ENCODE data around the gene MCM3AP. TPM values are rescaled to one million over a fixed set of nuclear protein-coding genes. Genes with fewer than 3 reads are reported as not detected.

The MCM3AP gene
- total and polyA plus RNA-seq, 4 donors, result 15.5 to 58.1 (median 33.5) TPM

- Histone ChIP-seq H3K9ac (ENCODE audit: low read depth in 1 of 2, low read length in 2 of 2) (no peak overlapping the region), H3K9me3 (ENCODE audit: control insufficient read depth in 4 of 4, low read length in 3 of 4) (no peaks in the 10 kb centered on the region), H3K27me3 (ENCODE audit: control insufficient read depth in 4 of 4, insufficient read depth in 4 of 4, low read length in 3 of 4) (no peaks in the 10 kb centered on the region), H3K4me3 (ENCODE audit: low read depth in 1 of 3, low read length in 3 of 3) (no peak overlapping the region), H3K36me3 (ENCODE audit: control insufficient read depth in 4 of 4, insufficient read depth in 3 of 4, low read depth in 1 of 4, low read length in 3 of 4) (peaks cover 10 to 77% (median 53%) of the 10 kb centered on the region in 4 donors), H3K27ac (ENCODE audit: low read depth in 1 of 2, low read length in 2 of 2) (no peak overlapping the region), H3K4me1 (ENCODE audit: control insufficient read depth in 4 of 4, insufficient read depth in 4 of 4, low read length in 3 of 4) (peaks cover 0 to 6% (median 2%) of the 10 kb centered on the region in 4 donors)
- no peak for DNase-seq (ENCODE audit: low spot score)
- WGBS, result 94% methylated on average over 6 of the region's 6 CpGs
- TF ChIP-seq FOXA1 (IDR thresholded peaks at IDR 0.05) (no peak), TAF1 (conservative IDR thresholded peaks at IDR 0.05) (no peak)
- TF ChIP-seq, protein P1, sequence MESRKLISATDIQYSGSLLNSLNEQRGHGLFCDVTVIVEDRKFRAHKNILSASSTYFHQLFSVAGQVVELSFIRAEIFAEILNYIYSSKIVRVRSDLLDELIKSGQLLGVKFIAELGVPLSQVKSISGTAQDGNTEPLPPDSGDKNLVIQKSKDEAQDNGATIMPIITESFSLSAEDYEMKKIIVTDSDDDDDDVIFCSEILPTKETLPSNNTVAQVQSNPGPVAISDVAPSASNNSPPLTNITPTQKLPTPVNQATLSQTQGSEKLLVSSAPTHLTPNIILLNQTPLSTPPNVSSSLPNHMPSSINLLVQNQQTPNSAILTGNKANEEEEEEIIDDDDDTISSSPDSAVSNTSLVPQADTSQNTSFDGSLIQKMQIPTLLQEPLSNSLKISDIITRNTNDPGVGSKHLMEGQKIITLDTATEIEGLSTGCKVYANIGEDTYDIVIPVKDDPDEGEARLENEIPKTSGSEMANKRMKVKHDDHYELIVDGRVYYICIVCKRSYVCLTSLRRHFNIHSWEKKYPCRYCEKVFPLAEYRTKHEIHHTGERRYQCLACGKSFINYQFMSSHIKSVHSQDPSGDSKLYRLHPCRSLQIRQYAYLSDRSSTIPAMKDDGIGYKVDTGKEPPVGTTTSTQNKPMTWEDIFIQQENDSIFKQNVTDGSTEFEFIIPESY (IDR thresholded peaks at IDR 0.05), result no peak
Measured at GRCh38 chr21:46250146-46250725, 35.2 kb downstream of the MCM3AP start.

- Histone ChIP-seq H3K36me3 (ENCODE audit: control insufficient read depth in 4 of 4, insufficient read depth in 3 of 4, low read depth in 1 of 4, low read length in 3 of 4) (peaks cover 17 to 77% (median 59%) of the 10 kb centered on the region in 4 donors), H3K27ac (ENCODE audit: low read depth in 1 of 2, low read length in 2 of 2) (no peak overlapping the region), H3K4me3 (ENCODE audit: low read depth in 1 of 3, low read length in 3 of 3) (no peak overlapping the region), H3K9me3 (ENCODE audit: control insufficient read depth in 4 of 4, low read length in 3 of 4) (no peaks in the 10 kb centered on the region), H3K9ac (ENCODE audit: low read depth in 1 of 2, low read length in 2 of 2) (no peak overlapping the region), H3K27me3 (ENCODE audit: control insufficient read depth in 4 of 4, insufficient read depth in 4 of 4, low read length in 3 of 4) (no peaks in the 10 kb centered on the region), H3K4me1 (ENCODE audit: control insufficient read depth in 4 of 4, insufficient read depth in 4 of 4, low read length in 3 of 4) (peaks cover 0 to 6% (median 2%) of the 10 kb centered on the region in 4 donors)
- 96% methylated on average over 2 of the region's 2 CpGs for WGBS
- DNase-seq (ENCODE audit: low spot score), result no peak
- TF ChIP-seq RAD21 (IDR thresholded peaks at IDR 0.05) (no peak), TAF1 (conservative IDR thresholded peaks at IDR 0.05) (no peak), NR2F2 (IDR thresholded peaks at IDR 0.05) (no peak)
Measured at GRCh38 chr21:46248827-46249226, 36.6 kb downstream of the MCM3AP start.

DNA sequence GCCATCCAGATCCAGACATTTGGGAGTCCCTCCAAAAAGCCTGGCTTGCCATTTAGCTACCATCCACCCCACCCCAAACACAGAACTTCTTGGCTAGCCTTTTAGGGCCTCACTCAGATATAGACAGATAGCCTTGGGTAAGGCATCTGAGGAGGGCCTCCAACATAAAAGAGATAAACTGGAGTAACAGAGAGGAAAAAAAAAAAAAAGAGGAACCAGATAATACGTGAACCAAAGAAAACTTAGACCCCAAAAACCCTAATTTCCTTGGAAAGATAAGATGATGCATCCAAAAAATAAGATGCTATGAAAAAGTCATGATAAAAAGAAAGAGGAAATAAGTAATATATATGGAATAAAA, 37.0 kb downstream of the MCM3AP start:
- Histone ChIP-seq H3K9ac (ENCODE audit: low read depth in 1 of 2, low read length in 2 of 2) (no peak overlapping the region), H3K27me3 (ENCODE audit: control insufficient read depth in 4 of 4, insufficient read depth in 4 of 4, low read length in 3 of 4) (no peaks in the 10 kb centered on the region), H3K4me1 (ENCODE audit: control insufficient read depth in 4 of 4, insufficient read depth in 4 of 4, low read length in 3 of 4) (peaks cover 0 to 6% (median 2%) of the 10 kb centered on the region in 4 donors), H3K9me3 (ENCODE audit: control insufficient read depth in 4 of 4, low read length in 3 of 4) (no peaks in the 10 kb centered on the region), H3K4me3 (ENCODE audit: low read depth in 1 of 3, low read length in 3 of 3) (no peak overlapping the region), H3K36me3 (ENCODE audit: control insufficient read depth in 4 of 4, insufficient read depth in 3 of 4, low read depth in 1 of 4, low read length in 3 of 4) (peaks cover 21 to 77% (median 58%) of the 10 kb centered on the region in 4 donors), H3K27ac (ENCODE audit: low read depth in 1 of 2, low read length in 2 of 2) (no peak overlapping the region)
- WGBS, result 86% methylated on average over 1 of the region's 1 CpG
- no peak for DNase-seq (ENCODE audit: low spot score)
- no peak for TF ChIP-seq EGR1 (IDR thresholded peaks at IDR 0.05; ENCODE audit: low read depth in 2 of 2)
- no peak for TF ChIP-seq NR2F2 (IDR thresholded peaks at IDR 0.05)
- TF ChIP-seq, protein P2, sequence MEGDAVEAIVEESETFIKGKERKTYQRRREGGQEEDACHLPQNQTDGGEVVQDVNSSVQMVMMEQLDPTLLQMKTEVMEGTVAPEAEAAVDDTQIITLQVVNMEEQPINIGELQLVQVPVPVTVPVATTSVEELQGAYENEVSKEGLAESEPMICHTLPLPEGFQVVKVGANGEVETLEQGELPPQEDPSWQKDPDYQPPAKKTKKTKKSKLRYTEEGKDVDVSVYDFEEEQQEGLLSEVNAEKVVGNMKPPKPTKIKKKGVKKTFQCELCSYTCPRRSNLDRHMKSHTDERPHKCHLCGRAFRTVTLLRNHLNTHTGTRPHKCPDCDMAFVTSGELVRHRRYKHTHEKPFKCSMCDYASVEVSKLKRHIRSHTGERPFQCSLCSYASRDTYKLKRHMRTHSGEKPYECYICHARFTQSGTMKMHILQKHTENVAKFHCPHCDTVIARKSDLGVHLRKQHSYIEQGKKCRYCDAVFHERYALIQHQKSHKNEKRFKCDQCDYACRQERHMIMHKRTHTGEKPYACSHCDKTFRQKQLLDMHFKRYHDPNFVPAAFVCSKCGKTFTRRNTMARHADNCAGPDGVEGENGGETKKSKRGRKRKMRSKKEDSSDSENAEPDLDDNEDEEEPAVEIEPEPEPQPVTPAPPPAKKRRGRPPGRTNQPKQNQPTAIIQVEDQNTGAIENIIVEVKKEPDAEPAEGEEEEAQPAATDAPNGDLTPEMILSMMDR (IDR thresholded peaks at IDR 0.05; ENCODE audit: low read depth, low read length, missing input control), result no peak
- no peak for TF ChIP-seq HNF4A (conservative IDR thresholded peaks at IDR 0.05)
- TF ChIP-seq, protein P3, sequence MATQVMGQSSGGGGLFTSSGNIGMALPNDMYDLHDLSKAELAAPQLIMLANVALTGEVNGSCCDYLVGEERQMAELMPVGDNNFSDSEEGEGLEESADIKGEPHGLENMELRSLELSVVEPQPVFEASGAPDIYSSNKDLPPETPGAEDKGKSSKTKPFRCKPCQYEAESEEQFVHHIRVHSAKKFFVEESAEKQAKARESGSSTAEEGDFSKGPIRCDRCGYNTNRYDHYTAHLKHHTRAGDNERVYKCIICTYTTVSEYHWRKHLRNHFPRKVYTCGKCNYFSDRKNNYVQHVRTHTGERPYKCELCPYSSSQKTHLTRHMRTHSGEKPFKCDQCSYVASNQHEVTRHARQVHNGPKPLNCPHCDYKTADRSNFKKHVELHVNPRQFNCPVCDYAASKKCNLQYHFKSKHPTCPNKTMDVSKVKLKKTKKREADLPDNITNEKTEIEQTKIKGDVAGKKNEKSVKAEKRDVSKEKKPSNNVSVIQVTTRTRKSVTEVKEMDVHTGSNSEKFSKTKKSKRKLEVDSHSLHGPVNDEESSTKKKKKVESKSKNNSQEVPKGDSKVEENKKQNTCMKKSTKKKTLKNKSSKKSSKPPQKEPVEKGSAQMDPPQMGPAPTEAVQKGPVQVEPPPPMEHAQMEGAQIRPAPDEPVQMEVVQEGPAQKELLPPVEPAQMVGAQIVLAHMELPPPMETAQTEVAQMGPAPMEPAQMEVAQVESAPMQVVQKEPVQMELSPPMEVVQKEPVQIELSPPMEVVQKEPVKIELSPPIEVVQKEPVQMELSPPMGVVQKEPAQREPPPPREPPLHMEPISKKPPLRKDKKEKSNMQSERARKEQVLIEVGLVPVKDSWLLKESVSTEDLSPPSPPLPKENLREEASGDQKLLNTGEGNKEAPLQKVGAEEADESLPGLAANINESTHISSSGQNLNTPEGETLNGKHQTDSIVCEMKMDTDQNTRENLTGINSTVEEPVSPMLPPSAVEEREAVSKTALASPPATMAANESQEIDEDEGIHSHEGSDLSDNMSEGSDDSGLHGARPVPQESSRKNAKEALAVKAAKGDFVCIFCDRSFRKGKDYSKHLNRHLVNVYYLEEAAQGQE (IDR thresholded peaks at IDR 0.05), result no peak
- no peak for TF ChIP-seq TAF1 (conservative IDR thresholded peaks at IDR 0.05)
- no peak for TF ChIP-seq GABPA (IDR thresholded peaks at IDR 0.05 in 1 of 2, conservative IDR thresholded peaks at IDR 0.05 in 1 of 2)
- no peak for TF ChIP-seq FOXA1 (IDR thresholded peaks at IDR 0.05)
- no peak for TF ChIP-seq FOXA2 (IDR thresholded peaks at IDR 0.05)

Data from liver (tissue), 9 donors.